Measurements from ENCODE around the gene RBBP4.

- no peak for TF ChIP-seq CTCF (IDR thresholded peaks at IDR 0.05)
- TF ChIP-seq POLR2A (IDR thresholded peaks at IDR 0.05), result no peak
Observed at GRCh38 chr1:32695098-32695904, 44.3 kb downstream of the RBBP4 start.
